ENCODE measurements around the gene NCAPG2. TPM values are rescaled to one million over a fixed set of nuclear protein-coding genes. Genes with fewer than 3 reads are reported as not detected.

The NCAPG2 gene
- total RNA-seq, 1 experiment from 2014 or later, result 99.4 TPM

DNA sequence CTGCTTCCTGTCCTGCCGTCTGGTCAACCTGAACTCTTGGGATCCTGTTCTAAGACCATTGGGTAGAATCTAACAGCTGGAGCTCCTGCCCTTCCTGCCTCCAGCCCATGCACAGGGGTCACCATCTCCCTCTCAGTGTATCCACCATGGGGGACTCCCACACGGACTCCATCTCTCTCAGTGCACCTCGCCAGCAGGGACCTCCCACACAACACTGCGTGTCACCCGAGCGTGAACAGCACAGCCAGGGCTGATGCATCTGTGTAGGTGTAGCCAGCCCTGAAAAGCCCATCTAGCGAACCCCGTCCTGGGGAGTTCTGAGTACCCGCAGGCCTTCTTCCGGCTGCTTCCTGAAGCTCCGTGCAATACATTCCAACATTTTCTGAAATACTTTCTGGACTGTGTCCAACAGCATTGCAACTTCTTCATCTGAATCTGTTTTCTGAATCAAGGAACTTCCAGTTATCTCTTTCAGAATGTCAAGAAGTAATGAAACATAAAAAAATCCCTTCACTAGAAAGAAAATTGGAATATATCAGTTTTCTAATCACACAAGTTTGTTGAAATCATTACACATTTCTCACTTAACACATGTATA is 52.5 kb downstream of the NCAPG2 start:
- no peaks in the 10 kb centered on the region for H3K23me2 ChIP-seq (ENCODE audit: insufficient read length, low read depth, low read length, poor library complexity, severe bottlenecking)
- H3K18ac ChIP-seq (ENCODE audit: insufficient read length, low read depth, low read length), result no peak overlapping the region
- H3K4ac ChIP-seq (ENCODE audit: low read depth, low read length), result no peak overlapping the region
- no peak overlapping the region for H2AK5ac ChIP-seq (ENCODE audit: insufficient read length, low read length)
- Mint-ChIP-seq H3K4me3 (no peak overlapping the region; a peak in 1 of 5 replicates), H3K27me3 (ENCODE audit: low read depth) (no peaks in the 10 kb centered on the region), H3K27ac (peak overlapping the region in 1 of 3 experiments; percentile 58; a peak in 1 of 7 replicates), H3K9me3 (no peaks in the 10 kb centered on the region), H3K36me3 (ENCODE audit: insufficient read depth in 1 of 3, low read depth in 3 of 3) (peaks cover 61 to 90% (median 85%) of the 10 kb centered on the region in 3 experiments; a peak in 6 of 7 replicates), H3K4me1 (peaks cover 0 to under 1% of the 10 kb centered on the region in 2 experiments; a peak in 2 of 4 replicates)
- H2BK15ac ChIP-seq (ENCODE audit: low read depth, low read length), result no peak overlapping the region
- H3K27me3 ChIP-seq (ENCODE audit: insufficient read depth, low read length), result no peaks in the 10 kb centered on the region
- no peaks in the 10 kb centered on the region for H3K9me3 ChIP-seq (ENCODE audit: control insufficient read depth, low read depth, low read length)
- no peak overlapping the region for H2BK12ac ChIP-seq (ENCODE audit: insufficient read length, low read depth, low read length)
- H4K20me1 ChIP-seq (ENCODE audit: control insufficient read depth, insufficient read depth, insufficient read length), result no peaks in the 10 kb centered on the region
- no peak overlapping the region for H2BK20ac ChIP-seq (ENCODE audit: low read depth, low read length, poor library complexity, severe bottlenecking)
- no peak overlapping the region for H3K56ac ChIP-seq (ENCODE audit: insufficient read length, low read depth, low read length)
- no peaks in the 10 kb centered on the region for H3K79me1 ChIP-seq (ENCODE audit: insufficient read depth, low read depth, low read length, poor library complexity, severe bottlenecking)
- TF ChIP-seq, protein P1, sequence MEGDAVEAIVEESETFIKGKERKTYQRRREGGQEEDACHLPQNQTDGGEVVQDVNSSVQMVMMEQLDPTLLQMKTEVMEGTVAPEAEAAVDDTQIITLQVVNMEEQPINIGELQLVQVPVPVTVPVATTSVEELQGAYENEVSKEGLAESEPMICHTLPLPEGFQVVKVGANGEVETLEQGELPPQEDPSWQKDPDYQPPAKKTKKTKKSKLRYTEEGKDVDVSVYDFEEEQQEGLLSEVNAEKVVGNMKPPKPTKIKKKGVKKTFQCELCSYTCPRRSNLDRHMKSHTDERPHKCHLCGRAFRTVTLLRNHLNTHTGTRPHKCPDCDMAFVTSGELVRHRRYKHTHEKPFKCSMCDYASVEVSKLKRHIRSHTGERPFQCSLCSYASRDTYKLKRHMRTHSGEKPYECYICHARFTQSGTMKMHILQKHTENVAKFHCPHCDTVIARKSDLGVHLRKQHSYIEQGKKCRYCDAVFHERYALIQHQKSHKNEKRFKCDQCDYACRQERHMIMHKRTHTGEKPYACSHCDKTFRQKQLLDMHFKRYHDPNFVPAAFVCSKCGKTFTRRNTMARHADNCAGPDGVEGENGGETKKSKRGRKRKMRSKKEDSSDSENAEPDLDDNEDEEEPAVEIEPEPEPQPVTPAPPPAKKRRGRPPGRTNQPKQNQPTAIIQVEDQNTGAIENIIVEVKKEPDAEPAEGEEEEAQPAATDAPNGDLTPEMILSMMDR (conservative IDR thresholded peaks at IDR 0.05), result no peak
- H3T11ph ChIP-seq (ENCODE audit: low read length), result no peak overlapping the region
- no peak overlapping the region for H2BK120ac ChIP-seq (ENCODE audit: low read depth, low read length, poor library complexity, severe bottlenecking)
- H2BK5ac ChIP-seq (ENCODE audit: insufficient read length, low read length), result no peak overlapping the region
- DNase-seq, result no peak
- no peak overlapping the region for H3K27ac ChIP-seq (ENCODE audit: insufficient read length, low read depth, low read length)
- no peak overlapping the region for H4K8ac ChIP-seq (replicated peaks; ENCODE audit: insufficient read length, low read depth, low read length)
- H3K4me2 ChIP-seq (ENCODE audit: insufficient read depth, insufficient read length, low read length), result no peak overlapping the region
- H3K14ac ChIP-seq (ENCODE audit: insufficient read depth, low read length), result no peak overlapping the region
- H4K91ac ChIP-seq (ENCODE audit: insufficient read length, low read depth, low read length), result no peak overlapping the region
- H3K4me1 ChIP-seq (ENCODE audit: insufficient read depth, low read length), result no peaks in the 10 kb centered on the region; the same call in 1 of the 2 replicates
- H2AFZ ChIP-seq (ENCODE audit: low read length), result no peak overlapping the region
- H4K5ac ChIP-seq (ENCODE audit: insufficient read length, low read depth, low read length), result no peak overlapping the region
- no peak overlapping the region for H3K23ac ChIP-seq (ENCODE audit: insufficient read length, low read depth, low read length)
- WGBS (ENCODE audit: extremely low coverage, insufficient read length, low lambda C conversion rate), result no CpG with 5 or more reads among the region's 11 CpGs
- no peaks in the 10 kb centered on the region for H3K79me2 ChIP-seq (ENCODE audit: insufficient read depth, low read length)
- H3K9ac ChIP-seq (ENCODE audit: extremely low read depth, insufficient read length, low read length), result no peak overlapping the region
